ENCODE data around the gene PTPN14.

- TF ChIP-seq EP300 (IDR thresholded peaks at IDR 0.05) (no peak), CTCF (IDR thresholded peaks at IDR 0.05) (peak in 2 of 6 experiments; percentile 5 to 19), POLR2A (IDR thresholded peaks at IDR 0.05) (no peak), POLR2AphosphoS5 (IDR thresholded peaks at IDR 0.05) (no peak)
Measured at GRCh38 chr1:214319938-214320337, 231.5 kb downstream of the PTPN14 start.

All from upper lobe of left lung (tissue), 4 donors.